ENCODE measurements around the gene PRRC2B.

The PRRC2B gene

GRCh38 chr9:131398204-131398603 lies 4.3 kb downstream of the PRRC2B start:
- Histone ChIP-seq H3K4me3 (peak overlapping the region; percentile 35), H3K27ac (peak overlapping the region; percentile 59 to 95)
- no peak for DNase-seq (ENCODE audit: low spot score)
- TF ChIP-seq CTCF (IDR thresholded peaks at IDR 0.05): no peak

GRCh38 chr9:131399972-131400371 lies 6.1 kb downstream of the PRRC2B start:
- no peak overlapping the region for H3K27ac ChIP-seq
- no peak for DNase-seq (ENCODE audit: low spot score)
- no peak for TF ChIP-seq CTCF (IDR thresholded peaks at IDR 0.05)

GRCh38 chr9:131400627-131401026 lies 6.7 kb downstream of the PRRC2B start:
- H3K4me3 ChIP-seq: no peak overlapping the region
- DNase-seq (ENCODE audit: low spot score): no peak
- TF ChIP-seq CTCF (IDR thresholded peaks at IDR 0.05): no peak
- H3K27ac ChIP-seq: peak overlapping the region in 1 of 2 donors; percentile 35

More at GRCh38 chr9:131399972-131400371, 6.1 kb downstream of the PRRC2B start:
- H3K4me3 ChIP-seq: no peak overlapping the region

- peak overlapping the region; percentile 54 for H3K4me3 ChIP-seq
- no peak for TF ChIP-seq CTCF (IDR thresholded peaks at IDR 0.05)
- DNase-seq (ENCODE audit: low spot score): no peak
- H3K27ac ChIP-seq: peak overlapping the region; percentile 71 to 76
Observed at GRCh38 chr9:131402073-131402472, 8.2 kb downstream of the PRRC2B start.

GRCh38 chr9:131402738-131403492 lies 9.0 kb downstream of the PRRC2B start:
- TF ChIP-seq CTCF (IDR thresholded peaks at IDR 0.05): no peak
- DNase-seq (ENCODE audit: low spot score): peak; percentile 94
- H3K4me3 ChIP-seq: peak overlapping the region; percentile 54
- peak overlapping the region; percentile 71 to 76 for H3K27ac ChIP-seq

- peak overlapping the region in 1 of 2 donors; percentile 71 for H3K27ac ChIP-seq
- TF ChIP-seq CTCF (IDR thresholded peaks at IDR 0.05): no peak
- DNase-seq (ENCODE audit: low spot score): no peak
- H3K4me3 ChIP-seq: no peak overlapping the region
Observed at GRCh38 chr9:131403493-131403773, 9.5 kb downstream of the PRRC2B start.

- Histone ChIP-seq H3K4me3 (peak overlapping the region; percentile 30), H3K27ac (peak overlapping the region in 1 of 2 donors; percentile 73)
- no peak for DNase-seq (ENCODE audit: low spot score)
- TF ChIP-seq CTCF (IDR thresholded peaks at IDR 0.05): no peak
Observed at GRCh38 chr9:131404581-131404980, 10.7 kb downstream of the PRRC2B start.
